Parathyroid adenoma (tissue), 2 donors: ENCODE results near the gene CDH13.

Source experiments
- H2AFZ ChIP-seq: fragments of 300-600 bp; sonication (generic); one replicate; pipeline ENCODE4 v1.7.0; 2017; ENCODE audit warnings: antibody characterized with exemption, mild to moderate bottlenecking
- H3K27ac ChIP-seq: fragments of 300-600 bp; sonication (generic); one replicate; pipeline ENCODE4 v1.7.0; 2017
- H3K27me3 ChIP-seq: fragments of 300-600 bp; sonication (generic); one replicate; pipeline ENCODE4 v1.7.0; 2017; ENCODE audit warnings: low read length; ENCODE audit not compliant: control insufficient read depth, insufficient read depth
- H3K36me3 ChIP-seq: fragments of 300-600 bp; sonication (generic); one replicate; pipeline ENCODE4 v1.7.0; 2017; ENCODE audit warnings: low read length; ENCODE audit not compliant: control insufficient read depth, insufficient read depth
- H3K4me1 ChIP-seq: fragments of 300-600 bp; sonication (generic); one replicate; pipeline ENCODE4 v1.7.0; 2017; ENCODE audit warnings: control low read depth
- H3K4me2 ChIP-seq: fragments of 300-600 bp; sonication (generic); one replicate; pipeline ENCODE4 v1.7.0; 2017; ENCODE audit warnings: low read length
- H3K4me3 ChIP-seq: fragments of 300-600 bp; sonication (generic); one replicate; pipeline ENCODE4 v1.7.0; 2017; ENCODE audit warnings: low read depth, low read length
- H3K79me2 ChIP-seq: fragments of 300-600 bp; sonication (generic); one replicate; pipeline ENCODE4 v1.7.0; 2017; ENCODE audit warnings: control low read depth
- H3K9ac ChIP-seq: fragments of 300-600 bp; sonication (generic); one replicate; pipeline ENCODE4 v1.7.0; 2017; ENCODE audit warnings: mild to moderate bottlenecking
- H3K9me3 ChIP-seq: fragments of 300-600 bp; sonication (generic); one replicate; pipeline ENCODE4 v1.7.0; 2017; ENCODE audit warnings: low read length; ENCODE audit not compliant: control insufficient read depth
- TF ChIP-seq, protein P1 (sequence below): fragments of 300-600 bp; sonication (generic); IDR thresholded peaks from one replicate; pipeline ENCODE4 v1.7.0; 2017; ENCODE audit warnings: antibody characterized with exemption, mild to moderate bottlenecking
- donor health status: primary hyperparathyroidism.

Gene CDH13

DNA sequence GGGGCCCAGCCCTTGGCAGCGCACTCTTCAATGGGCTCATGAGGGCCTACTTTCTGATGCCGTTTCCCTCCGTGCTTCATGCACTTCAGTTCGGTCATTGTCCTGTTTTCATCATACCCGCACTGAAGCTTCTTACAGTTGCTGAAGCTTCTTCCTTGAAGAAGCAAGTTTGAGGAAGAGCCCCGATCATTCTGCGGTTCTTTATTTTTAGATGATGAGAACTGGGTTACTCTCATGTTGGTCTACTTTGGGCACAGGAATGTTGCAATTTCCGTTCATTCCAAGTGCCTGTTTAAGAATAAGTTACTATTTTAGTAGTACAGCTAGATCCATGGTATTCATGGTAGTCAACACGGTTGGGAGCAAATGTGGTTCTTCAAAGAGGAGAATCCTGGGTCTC is 593.3 kb downstream of the CDH13 start:
- Histone ChIP-seq H3K79me2 (no peaks in the 10 kb centered on the region), H3K9ac (no peak overlapping the region), H3K4me1 (no peaks in the 10 kb centered on the region), H2AFZ (no peak overlapping the region), H3K27ac (no peak overlapping the region), H3K36me3 (no peaks in the 10 kb centered on the region), H3K4me2 (no peak overlapping the region), H3K9me3 (no peaks in the 10 kb centered on the region), H3K27me3 (no peaks in the 10 kb centered on the region), H3K4me3 (no peak overlapping the region)
- TF ChIP-seq, protein P1, sequence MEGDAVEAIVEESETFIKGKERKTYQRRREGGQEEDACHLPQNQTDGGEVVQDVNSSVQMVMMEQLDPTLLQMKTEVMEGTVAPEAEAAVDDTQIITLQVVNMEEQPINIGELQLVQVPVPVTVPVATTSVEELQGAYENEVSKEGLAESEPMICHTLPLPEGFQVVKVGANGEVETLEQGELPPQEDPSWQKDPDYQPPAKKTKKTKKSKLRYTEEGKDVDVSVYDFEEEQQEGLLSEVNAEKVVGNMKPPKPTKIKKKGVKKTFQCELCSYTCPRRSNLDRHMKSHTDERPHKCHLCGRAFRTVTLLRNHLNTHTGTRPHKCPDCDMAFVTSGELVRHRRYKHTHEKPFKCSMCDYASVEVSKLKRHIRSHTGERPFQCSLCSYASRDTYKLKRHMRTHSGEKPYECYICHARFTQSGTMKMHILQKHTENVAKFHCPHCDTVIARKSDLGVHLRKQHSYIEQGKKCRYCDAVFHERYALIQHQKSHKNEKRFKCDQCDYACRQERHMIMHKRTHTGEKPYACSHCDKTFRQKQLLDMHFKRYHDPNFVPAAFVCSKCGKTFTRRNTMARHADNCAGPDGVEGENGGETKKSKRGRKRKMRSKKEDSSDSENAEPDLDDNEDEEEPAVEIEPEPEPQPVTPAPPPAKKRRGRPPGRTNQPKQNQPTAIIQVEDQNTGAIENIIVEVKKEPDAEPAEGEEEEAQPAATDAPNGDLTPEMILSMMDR: no peak

- Histone ChIP-seq H3K4me3 (no peak overlapping the region), H3K9me3 (no peaks in the 10 kb centered on the region), H3K27ac (no peak overlapping the region), H3K4me1 (no peaks in the 10 kb centered on the region), H3K79me2 (no peaks in the 10 kb centered on the region), H3K36me3 (no peaks in the 10 kb centered on the region), H2AFZ (no peak overlapping the region), H3K4me2 (no peak overlapping the region), H3K27me3 (no peaks in the 10 kb centered on the region), H3K9ac (no peak overlapping the region)
- TF ChIP-seq, protein P1: no peak
Observed at GRCh38 chr16:83224642-83225041, 597.9 kb downstream of the CDH13 start.

- H3K4me1 ChIP-seq: no peaks in the 10 kb centered on the region
Observed at GRCh38 chr16:83227336-83227735, 600.6 kb downstream of the CDH13 start.

DNA sequence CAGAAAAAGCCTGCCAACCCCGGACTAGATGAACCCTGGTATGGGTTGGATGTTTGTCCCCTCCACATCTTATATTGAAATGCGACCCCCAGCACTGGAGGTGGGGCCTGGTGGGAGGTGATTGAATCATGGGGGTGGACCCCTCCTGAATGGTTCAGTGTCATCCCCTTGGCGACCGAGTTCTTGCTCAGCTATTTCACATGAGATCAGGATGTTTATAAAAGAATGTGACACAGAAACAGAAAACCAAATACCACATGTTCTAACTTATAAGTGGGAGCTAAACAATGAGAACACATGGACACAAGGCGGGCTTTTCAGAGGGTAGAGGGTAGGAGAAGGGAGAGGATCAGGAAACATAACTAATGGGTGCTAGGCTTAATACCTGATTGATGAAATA is 605.0 kb downstream of the CDH13 start:
- no peaks in the 10 kb centered on the region for H3K79me2 ChIP-seq
- H3K4me1 ChIP-seq: no peaks in the 10 kb centered on the region
- no peak overlapping the region for H3K27ac ChIP-seq
- no peaks in the 10 kb centered on the region for H3K27me3 ChIP-seq
- TF ChIP-seq, protein P1: no peak
- no peak overlapping the region for H2AFZ ChIP-seq
- H3K4me2 ChIP-seq: no peak overlapping the region
- H3K36me3 ChIP-seq: no peaks in the 10 kb centered on the region
- H3K4me3 ChIP-seq: no peak overlapping the region
- no peak overlapping the region for H3K9ac ChIP-seq
- no peaks in the 10 kb centered on the region for H3K9me3 ChIP-seq

More at GRCh38 chr16:83227336-83227735, 600.6 kb downstream of the CDH13 start:
- H3K27ac ChIP-seq: no peak overlapping the region
- TF ChIP-seq, protein P1: no peak
- H2AFZ ChIP-seq: no peak overlapping the region
- H3K4me2 ChIP-seq: no peak overlapping the region
- no peaks in the 10 kb centered on the region for H3K9me3 ChIP-seq
- H3K27me3 ChIP-seq: no peaks in the 10 kb centered on the region
- H3K9ac ChIP-seq: no peak overlapping the region
- H3K36me3 ChIP-seq: no peaks in the 10 kb centered on the region
- H3K4me3 ChIP-seq: no peak overlapping the region
- no peaks in the 10 kb centered on the region for H3K79me2 ChIP-seq

GRCh38 chr16:83233153-83233552 is 606.4 kb downstream of the CDH13 start:
- no peaks in the 10 kb centered on the region for H3K36me3 ChIP-seq
- H3K79me2 ChIP-seq: no peaks in the 10 kb centered on the region
- H3K9ac ChIP-seq: no peak overlapping the region
- no peak overlapping the region for H3K4me3 ChIP-seq
- no peaks in the 10 kb centered on the region for H3K4me1 ChIP-seq
- H3K4me2 ChIP-seq: no peak overlapping the region
- no peak overlapping the region for H2AFZ ChIP-seq
- H3K27ac ChIP-seq: no peak overlapping the region
- H3K9me3 ChIP-seq: no peaks in the 10 kb centered on the region
- TF ChIP-seq, protein P1: no peak
- no peaks in the 10 kb centered on the region for H3K27me3 ChIP-seq
